ACC112 (cell line): ENCODE data around the gene WDR62.
"Not testable (repeated sequence)": the region's sequence is repeated elsewhere in the genome, so short reads cannot be mapped to it uniquely, and the experiment has no call there.

Source experiments
- H2AFZ ChIP-seq: fragments of 200-600 bp; sonication (generic); one replicate; pipeline ENCODE4 v1.6.0; 2017; ENCODE audit warnings: antibody characterized with exemption, low read length; ENCODE audit not compliant: unreplicated experiment
- H3K27ac ChIP-seq: fragments of 200-600 bp; sonication (generic); 2 replicates; pipeline ENCODE4 v1.5.1; 2014; ENCODE audit warnings: low read depth, mild to moderate bottlenecking, antibody characterized with exemption, low read length, moderate library complexity
- H3K27me3 ChIP-seq: fragments of 200-600 bp; sonication (generic); 2 replicates; pipeline ENCODE4 v1.6.1; 2014; ENCODE audit warnings: mild to moderate bottlenecking, antibody characterized with exemption, low read length, moderate library complexity, mixed read lengths; ENCODE audit not compliant: insufficient read depth
- H3K36me3 ChIP-seq: fragments of 200-600 bp; sonication (generic); 2 replicates; pipeline ENCODE4 v1.6.1; 2016; ENCODE audit warnings: mild to moderate bottlenecking, antibody characterized with exemption, low read length, moderate library complexity, mixed read lengths; ENCODE audit not compliant: insufficient read depth
- H3K4me1 ChIP-seq: fragments of 200-600 bp; sonication (generic); one replicate; pipeline ENCODE4 v1.6.1; 2016; ENCODE audit warnings: low read length, mixed read lengths; ENCODE audit not compliant: insufficient read depth, unreplicated experiment, control insufficient read depth
- H3K4me3 ChIP-seq: fragments of 200-600 bp; sonication (generic); 2 replicates; pipeline ENCODE4 v1.5.1; 2014; ENCODE audit warnings: mild to moderate bottlenecking, low read depth, low read length
- H3K79me2 ChIP-seq: fragments of 200-600 bp; sonication (generic); one replicate; pipeline ENCODE4 v1.6.0; 2016; ENCODE audit warnings: low read length; ENCODE audit not compliant: control insufficient read depth, unreplicated experiment, insufficient read depth

Gene WDR62

GRCh38 chr19:36131221-36131620 is 76.5 kb downstream of the WDR62 start:
- H3K27ac ChIP-seq, H3K36me3 ChIP-seq, H3K27me3 ChIP-seq, H2AFZ ChIP-seq, H3K79me2 ChIP-seq, H3K4me1 ChIP-seq, H3K4me3 ChIP-seq: not testable (repeated sequence)

- H3K27ac ChIP-seq, H3K27me3 ChIP-seq, H3K4me1 ChIP-seq, H3K36me3 ChIP-seq, H3K79me2 ChIP-seq, H2AFZ ChIP-seq, H3K4me3 ChIP-seq: not testable (repeated sequence)
Measured at GRCh38 chr19:36134867-36135266, 80.2 kb downstream of the WDR62 start.

- Histone ChIP-seq H2AFZ (no peak overlapping the region), H3K4me1 (peaks cover 14% of the 10 kb centered on the region), H3K79me2 (peaks cover 18% of the 10 kb centered on the region), H3K4me3 (peak overlapping the region; percentile 29; the same call in 1 of the 2 replicates), H3K36me3 (0 out of 2 replicates have a peak, but pooled peaks cover 4% of the 10 kb centered on the region), H3K27me3 (no peaks in the 10 kb centered on the region), H3K27ac (no peak overlapping the region)
Measured at GRCh38 chr19:36136964-36137686, 82.4 kb downstream of the WDR62 start.

- Histone ChIP-seq H3K4me3 (peak overlapping the region; percentile 91), H3K27ac (peak overlapping the region; percentile 66; the same call in 1 of the 2 replicates), H3K4me1 (peaks cover 14% of the 10 kb centered on the region), H3K79me2 (peaks cover 18% of the 10 kb centered on the region), H3K36me3 (0 out of 2 replicates have a peak, but pooled peaks cover 4% of the 10 kb centered on the region), H2AFZ (peak overlapping the region; percentile 65), H3K27me3 (no peaks in the 10 kb centered on the region)
Measured at GRCh38 chr19:36139120-36139472, 84.4 kb downstream of the WDR62 start.

- Histone ChIP-seq H3K27ac (peak within 1 kb of the TSS; percentile 91), H3K27me3 (no peaks in the 10 kb centered on the region), H3K4me1 (peaks cover 14% of the 10 kb centered on the region), H3K79me2 (peaks cover 18% of the 10 kb centered on the region), H2AFZ (peak within 1 kb of the TSS; percentile 65), H3K4me3 (peak within 1 kb of the TSS; percentile 91), H3K36me3 (peaks cover 6% of the 10 kb centered on the region; the same call in 1 of the 2 replicates)
Measured at GRCh38 chr19:36139473-36140303, 85.0 kb downstream of the WDR62 start, which contains the start of gene CAPNS1. CAPNS1 (plus strand) TSS chr19:36140066; CDS start chr19:36141012, 946 bp downstream.

- Histone ChIP-seq H3K4me1 (peaks cover 14% of the 10 kb centered on the region), H3K27me3 (no peaks in the 10 kb centered on the region), H3K27ac (peak overlapping the region; percentile 91), H3K36me3 (peaks cover 8% of the 10 kb centered on the region), H3K79me2 (peaks cover 18% of the 10 kb centered on the region), H3K4me3 (peak overlapping the region; percentile 91), H2AFZ (no peak overlapping the region)
Measured at GRCh38 chr19:36140304-36141038, 85.8 kb downstream of the WDR62 start.

- H2AFZ ChIP-seq = no peak overlapping the region
Measured at GRCh38 chr19:36141039-36141927, 86.6 kb downstream of the WDR62 start.

GRCh38 chr19:36142046-36142445 is 87.3 kb downstream of the WDR62 start:
- Histone ChIP-seq H3K27ac (no peak overlapping the region), H3K4me3 (0 out of 2 replicates have a peak overlapping the region, but pooled peaks have one; percentile 91), H3K4me1 (peaks cover 7% of the 10 kb centered on the region), H3K79me2 (peaks cover 18% of the 10 kb centered on the region), H3K36me3 (peaks cover 8% of the 10 kb centered on the region), H2AFZ (no peak overlapping the region), H3K27me3 (no peaks in the 10 kb centered on the region)

More at GRCh38 chr19:36141039-36141927, 86.6 kb downstream of the WDR62 start:
- peaks cover 8% of the 10 kb centered on the region for H3K36me3 ChIP-seq
- H3K4me3 ChIP-seq = peak overlapping the region; percentile 91
- peaks cover 14% of the 10 kb centered on the region for H3K4me1 ChIP-seq
- H3K79me2 ChIP-seq = peaks cover 18% of the 10 kb centered on the region
- H3K27me3 ChIP-seq = no peaks in the 10 kb centered on the region
- H3K27ac ChIP-seq = peak overlapping the region; percentile 91; the same call in 1 of the 2 replicates

- H3K27ac ChIP-seq = no peak overlapping the region
- no peak overlapping the region for H2AFZ ChIP-seq
- H3K36me3 ChIP-seq = peaks cover 8% of the 10 kb centered on the region
- H3K79me2 ChIP-seq = peaks cover 18% of the 10 kb centered on the region
- no peaks in the 10 kb centered on the region for H3K27me3 ChIP-seq
- H3K4me1 ChIP-seq = peaks cover 5% of the 10 kb centered on the region
- no peak overlapping the region for H3K4me3 ChIP-seq
Measured at GRCh38 chr19:36142496-36142895, 87.8 kb downstream of the WDR62 start.
